Retinal pigment epithelial cell (primary cell): Measurements from ENCODE around the gene SLC35G2.

Source experiments
- DNase-seq: peaks from one replicate; pipeline ENCODE4 v3.0.0-alpha.2; 2010; ENCODE audit warnings: low read depth
- H3K4me3 ChIP-seq: 2 replicates; pipeline ENCODE4 v1.5.1; 2011; ENCODE audit warnings: mild to moderate bottlenecking, low read length, control low read depth, moderate library complexity
- CTCF ChIP-seq: conservative IDR thresholded peaks from 2 replicates; pipeline ENCODE4 v1.5.1; 2011; ENCODE audit warnings: low read depth, low read length, control low read depth, inconsistent platforms

Gene SLC35G2

GRCh38 chr3:136835089-136835812 lies 16.3 kb downstream of the SLC35G2 start:
- no peak for TF ChIP-seq CTCF
- no peak overlapping the region for H3K4me3 ChIP-seq
- no peak for DNase-seq

GRCh38 chr3:136835813-136836510 lies 17.0 kb downstream of the SLC35G2 start:
- DNase-seq = no peak
- TF ChIP-seq CTCF = no peak
- H3K4me3 ChIP-seq = no peak overlapping the region

GRCh38 chr3:136836511-136837156 lies 17.7 kb downstream of the SLC35G2 start:
- no peak for TF ChIP-seq CTCF
- no peak for DNase-seq
- H3K4me3 ChIP-seq = no peak overlapping the region

- no peak overlapping the region for H3K4me3 ChIP-seq
- no peak for TF ChIP-seq CTCF
- DNase-seq = no peak
These were observed 20.0 kb downstream of the SLC35G2 start for GRCh38 chr3:136838641-136839555.

GRCh38 chr3:136839556-136839931 lies 20.6 kb downstream of the SLC35G2 start:
- H3K4me3 ChIP-seq = no peak overlapping the region
- no peak for DNase-seq
- no peak for TF ChIP-seq CTCF

- TF ChIP-seq CTCF = no peak
- DNase-seq = no peak
- H3K4me3 ChIP-seq = no peak overlapping the region
These were observed 21.3 kb downstream of the SLC35G2 start for GRCh38 chr3:136840252-136840651.
